H54 (cell line): ENCODE results near the gene NXT1.
A peak's percentile ranks its signal among the peaks of the same experiment; 100 is the strongest.
"Not testable (repeated sequence)": the region's sequence is repeated elsewhere in the genome, so short reads cannot be mapped to it uniquely, and the experiment has no call there.

Source experiments
- DNase-seq: peaks from one replicate; pipeline ENCODE4 v3.0.0; 2011; ENCODE audit warnings: low spot score, mixed read lengths; ENCODE audit not compliant: insufficient read length
- FAIRE-seq: peaks from 3 replicates; lab custom pipeline; 2011; peaks lifted over from hg19 to GRCh38; lab: Jason Lieb, UNC
- POLR2A ChIP-seq: IDR thresholded peaks from 2 replicates; pipeline ENCODE4 v1.6.1; 2011; ENCODE audit warnings: low read depth, mild to moderate bottlenecking, low read length

Gene NXT1

DNA sequence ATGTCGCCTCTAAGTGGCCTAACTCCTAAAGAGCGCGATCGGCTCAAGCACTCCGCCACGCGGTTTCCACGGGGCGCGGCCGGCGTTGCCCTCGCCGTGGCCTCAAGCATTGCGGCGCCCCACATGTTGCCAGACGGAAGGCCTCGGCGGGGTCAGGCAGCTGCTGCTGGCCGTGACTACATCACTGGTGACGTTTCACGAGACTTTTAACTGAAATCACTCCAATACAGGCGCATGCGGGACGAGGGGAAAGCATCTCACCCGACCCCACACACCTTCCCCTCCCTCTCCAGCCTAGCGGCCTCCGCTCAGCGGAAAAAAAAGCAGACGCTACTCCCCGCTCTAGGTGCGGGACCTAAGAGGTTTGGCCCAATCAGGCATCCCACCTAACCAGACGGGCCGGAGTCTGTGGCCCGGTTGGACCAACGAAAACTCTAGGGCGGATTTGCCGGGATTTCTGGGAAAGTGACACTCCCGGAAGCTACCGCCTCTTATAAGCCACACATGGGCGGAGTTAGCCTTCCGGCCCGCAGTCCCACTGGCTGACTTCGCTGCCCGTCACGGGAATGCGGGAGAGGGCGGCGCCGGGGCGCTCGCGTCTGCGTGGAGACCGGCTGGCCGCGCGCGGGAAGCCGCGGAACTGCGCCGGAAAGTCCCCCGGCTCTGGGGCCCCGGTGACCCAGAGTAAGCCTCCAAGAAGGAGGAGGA, at the start of gene NXT1:
Gene NXT1 (plus strand): TSS at position 596 of the 708 bp plus-strand sequence. CDS start 3,251 bp downstream, outside the sequence.
- peak; percentile 68 for TF ChIP-seq POLR2A
- FAIRE-seq (no peak), DNase-seq (peak; percentile 84)

DNA sequence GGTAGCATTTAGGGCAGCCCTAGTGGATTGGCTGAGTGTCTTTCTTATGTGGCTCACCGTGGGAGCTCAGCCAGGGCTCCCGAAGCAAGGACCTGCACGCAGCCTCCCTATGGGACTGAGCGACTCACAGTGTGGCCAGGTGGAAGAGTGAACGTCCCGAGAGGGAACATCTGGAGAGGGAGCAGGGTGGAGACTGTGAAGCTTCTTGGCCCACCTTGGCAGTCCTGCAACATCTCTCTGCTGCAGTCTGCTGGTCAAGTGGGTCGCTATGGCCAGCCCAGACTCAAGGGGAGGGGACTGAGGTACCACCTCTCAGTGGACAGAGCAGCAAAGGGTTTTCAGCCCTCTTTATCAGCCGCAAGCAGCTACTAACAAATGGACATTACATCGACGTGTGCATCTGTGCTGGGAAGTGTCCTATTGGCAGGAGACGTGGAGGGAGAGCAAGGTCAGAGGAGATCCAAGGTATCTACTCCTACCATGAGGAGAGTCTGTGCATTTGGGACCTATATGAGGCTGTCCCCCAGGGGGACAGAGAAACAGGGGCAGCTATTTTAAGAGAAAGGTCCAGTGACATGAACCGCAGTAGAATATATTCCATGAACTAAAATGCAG, 49.0 kb upstream of the NXT1 start:
- no peak for TF ChIP-seq POLR2A
- FAIRE-seq (no peak), DNase-seq (no peak)

DNA sequence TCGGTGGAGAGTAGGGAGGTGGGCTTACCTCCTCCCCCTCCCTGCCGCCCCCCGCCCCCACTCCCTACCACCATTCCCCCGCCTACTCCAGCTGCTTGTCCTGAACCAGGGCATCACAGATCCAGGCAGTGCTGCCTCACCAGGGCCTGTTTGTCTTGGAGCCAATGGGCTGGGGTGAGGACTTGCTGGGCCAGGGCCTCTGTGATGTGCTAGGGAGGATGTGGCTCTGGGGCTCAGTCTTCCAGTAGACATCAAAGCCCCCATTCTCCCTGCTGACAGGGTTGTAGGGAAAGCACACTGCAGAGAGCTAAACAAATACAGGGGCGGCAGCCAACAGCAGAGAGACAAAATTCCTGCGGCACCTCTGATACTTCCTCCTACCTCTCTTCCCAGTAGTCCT, 48.2 kb upstream of the NXT1 start:
- no peak for DNase-seq

DNA sequence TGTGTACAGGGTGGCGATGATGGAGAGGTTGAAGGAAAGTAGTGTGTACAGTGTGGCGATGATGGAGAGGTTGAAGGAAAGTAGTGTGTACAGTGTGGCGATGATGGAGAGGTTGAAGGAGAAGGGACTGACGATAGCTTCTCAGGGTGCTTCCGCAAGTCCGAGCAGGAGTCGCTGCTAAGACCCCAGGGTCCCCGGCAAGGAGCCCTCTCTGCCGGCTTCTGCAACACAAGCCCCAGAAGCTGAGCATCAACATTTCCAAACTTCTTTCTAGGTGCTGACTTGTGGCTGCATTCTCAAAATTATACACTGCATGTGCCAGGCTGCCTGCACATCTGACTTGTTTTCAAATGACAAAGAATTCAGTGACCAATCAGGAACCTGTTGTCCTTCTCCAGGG, 47.8 kb upstream of the NXT1 start:
- TF ChIP-seq POLR2A = no peak
- DNase-seq (no peak), FAIRE-seq (no peak)

More for the DNA sequence above, 48.2 kb upstream of the NXT1 start:
- no peak for FAIRE-seq
- TF ChIP-seq POLR2A = no peak

DNA sequence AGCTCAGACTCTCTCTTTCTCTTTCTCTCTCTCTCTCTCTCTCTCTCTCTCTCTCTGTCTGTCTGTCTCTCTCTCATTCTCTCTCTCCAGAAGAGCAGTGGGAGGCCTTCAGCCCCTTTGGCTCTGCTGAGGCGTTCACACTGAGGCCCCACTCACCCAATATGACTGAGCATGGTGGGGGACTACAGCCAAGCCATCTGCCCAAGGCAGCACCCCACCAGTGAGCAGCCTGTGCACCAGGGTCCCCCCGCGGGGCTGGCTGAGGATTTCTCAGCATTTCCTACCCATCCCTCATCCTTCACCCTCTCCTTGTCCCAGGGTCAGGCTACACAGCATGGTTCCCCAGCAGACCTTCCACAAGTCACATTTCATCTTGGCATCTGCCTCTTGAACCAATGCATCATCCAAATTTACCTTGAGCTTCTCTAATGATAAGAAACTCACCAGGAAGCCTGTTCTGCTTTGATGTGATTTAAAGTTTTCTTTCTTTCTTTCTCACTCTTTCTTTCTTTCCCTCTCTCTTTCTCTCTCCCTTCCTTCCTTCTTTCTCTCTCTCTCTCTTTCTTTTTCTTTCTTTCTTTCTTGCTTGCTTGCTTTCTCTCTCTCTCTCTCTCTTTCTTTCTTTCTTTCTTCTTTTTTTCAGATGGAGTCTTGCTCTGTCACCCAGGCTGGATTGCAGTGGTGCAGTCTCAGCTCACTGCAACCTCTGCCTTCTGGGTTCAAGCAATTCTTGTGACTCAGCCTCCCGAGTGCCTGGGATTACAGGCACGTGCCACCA, 47.1 kb upstream of the NXT1 start:
- no peak for FAIRE-seq

DNA sequence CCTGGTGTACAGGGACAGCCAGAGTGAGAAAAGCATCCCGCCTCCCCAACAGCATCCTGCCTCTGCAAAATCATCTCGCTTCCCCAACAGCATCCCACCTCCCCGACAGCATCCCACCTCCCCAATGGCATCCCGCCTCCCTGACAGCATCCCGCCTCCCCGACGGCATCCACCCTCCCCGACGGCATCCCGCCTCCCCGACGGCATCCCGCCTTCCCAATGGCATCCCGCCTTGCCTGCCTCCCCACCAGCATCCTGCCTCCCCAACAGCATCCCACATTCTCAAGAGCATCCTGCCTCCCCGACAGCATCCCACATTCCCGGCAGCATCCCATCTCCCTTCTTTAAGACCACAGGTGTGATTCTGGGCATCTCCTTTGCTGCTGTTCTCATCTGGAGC, 46.0 kb upstream of the NXT1 start:
- DNase-seq = no peak
- no peak for TF ChIP-seq POLR2A
- FAIRE-seq = no peak

More for the DNA sequence above, 47.1 kb upstream of the NXT1 start:
- TF ChIP-seq POLR2A = no peak
- DNase-seq = no peak

DNA sequence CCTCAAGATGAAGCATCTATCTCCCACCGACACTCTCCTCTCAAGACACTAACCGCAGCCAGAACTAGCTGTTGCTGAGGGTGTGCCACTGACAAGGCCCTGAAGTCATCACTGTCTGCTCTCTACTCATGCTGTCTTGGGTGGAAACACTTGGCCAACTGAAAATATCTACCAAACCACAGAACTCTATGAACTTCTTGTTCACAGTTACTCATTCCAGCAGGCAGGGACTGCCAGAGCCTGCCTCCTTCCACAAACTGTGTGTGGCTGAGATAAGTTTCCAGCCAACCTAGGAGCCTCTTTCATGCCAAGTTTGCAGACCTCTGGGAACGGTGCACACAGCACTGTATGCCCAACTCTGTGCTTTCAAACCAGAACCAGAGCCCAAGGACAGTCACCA, 45.5 kb upstream of the NXT1 start:
- no peak for TF ChIP-seq POLR2A
- DNase-seq (no peak), FAIRE-seq (no peak)

DNA sequence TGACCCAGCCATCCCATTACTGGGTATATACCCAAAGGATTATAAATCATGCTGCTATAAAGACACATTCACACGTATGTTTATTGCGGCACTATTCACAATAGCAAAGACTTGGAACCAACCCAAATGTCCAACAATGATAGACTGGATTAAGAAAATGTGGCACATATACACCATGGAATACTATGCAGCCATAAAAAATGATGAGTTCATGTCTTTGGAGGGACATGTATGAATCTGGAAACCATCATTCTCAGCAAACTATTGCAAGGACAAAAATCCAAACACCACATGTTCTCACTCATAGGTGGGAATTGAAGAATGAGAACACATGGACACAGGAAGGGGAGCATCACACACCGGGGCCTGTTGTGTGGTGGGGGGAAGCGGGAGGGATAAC, 43.2 kb upstream of the NXT1 start:
- DNase-seq, FAIRE-seq: not testable (repeated sequence)

DNA sequence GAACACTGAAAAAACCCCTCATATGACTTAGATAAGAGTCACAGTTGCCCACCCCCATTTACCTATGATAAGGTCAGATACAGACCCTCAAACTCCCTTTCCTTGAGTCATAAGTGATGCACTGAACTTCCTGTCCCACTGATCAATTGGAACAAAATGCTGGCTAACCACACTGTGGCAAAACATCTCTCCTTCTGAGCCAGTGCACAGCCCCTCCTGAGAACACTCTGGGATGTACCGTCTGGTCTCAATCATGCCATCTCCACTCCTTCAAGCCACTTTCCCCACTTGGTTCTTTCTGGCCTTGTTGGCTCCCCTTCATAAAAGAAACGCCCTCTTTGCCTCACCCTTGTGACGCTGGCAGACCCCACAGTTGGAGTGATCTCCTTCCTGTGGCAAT, 42.6 kb upstream of the NXT1 start:
- no peak for TF ChIP-seq POLR2A
- FAIRE-seq (no peak), DNase-seq (no peak)

DNA sequence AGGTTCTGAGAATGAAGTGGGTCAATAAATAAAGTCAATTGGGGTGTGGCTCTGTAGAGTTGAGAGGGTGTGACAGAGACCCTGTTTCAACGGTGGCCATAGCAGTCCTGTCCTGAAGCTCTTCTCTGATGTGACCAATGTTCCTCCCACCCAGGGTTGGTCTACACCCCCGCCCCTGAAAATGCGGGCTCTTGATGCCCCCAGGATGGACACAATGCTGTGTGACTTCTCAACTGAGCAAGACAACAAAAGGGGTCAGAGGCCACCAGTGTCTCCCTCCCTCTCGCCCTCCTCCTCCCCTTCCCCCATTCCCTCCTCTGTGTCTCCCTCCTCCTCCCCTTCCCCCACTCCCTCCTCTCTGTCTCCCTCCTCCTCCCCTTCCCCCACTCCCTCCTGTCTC, 41.7 kb upstream of the NXT1 start:
- FAIRE-seq (no peak), DNase-seq (no peak)
- TF ChIP-seq POLR2A = no peak

DNA sequence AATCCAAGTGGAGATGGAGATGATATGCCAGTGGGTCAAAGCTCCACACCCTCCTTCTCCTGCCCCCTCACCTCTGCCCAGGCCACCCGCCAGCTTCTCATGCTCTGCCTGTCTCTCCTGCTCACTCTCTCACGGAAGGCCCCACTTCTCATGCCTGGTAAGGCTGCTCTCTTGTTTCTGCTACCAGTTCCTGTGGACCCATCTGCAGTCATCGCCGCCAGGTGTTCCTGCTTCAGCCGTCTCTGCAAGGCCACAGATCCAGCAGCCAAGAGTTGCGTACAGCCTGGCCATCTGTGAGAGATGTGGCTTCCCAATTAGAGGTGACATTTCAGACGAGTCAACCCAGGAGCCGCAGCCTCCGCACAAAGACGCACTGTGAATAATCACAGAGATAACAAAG, 40.8 kb upstream of the NXT1 start:
- TF ChIP-seq POLR2A = no peak
- FAIRE-seq (no peak), DNase-seq (no peak)

DNA sequence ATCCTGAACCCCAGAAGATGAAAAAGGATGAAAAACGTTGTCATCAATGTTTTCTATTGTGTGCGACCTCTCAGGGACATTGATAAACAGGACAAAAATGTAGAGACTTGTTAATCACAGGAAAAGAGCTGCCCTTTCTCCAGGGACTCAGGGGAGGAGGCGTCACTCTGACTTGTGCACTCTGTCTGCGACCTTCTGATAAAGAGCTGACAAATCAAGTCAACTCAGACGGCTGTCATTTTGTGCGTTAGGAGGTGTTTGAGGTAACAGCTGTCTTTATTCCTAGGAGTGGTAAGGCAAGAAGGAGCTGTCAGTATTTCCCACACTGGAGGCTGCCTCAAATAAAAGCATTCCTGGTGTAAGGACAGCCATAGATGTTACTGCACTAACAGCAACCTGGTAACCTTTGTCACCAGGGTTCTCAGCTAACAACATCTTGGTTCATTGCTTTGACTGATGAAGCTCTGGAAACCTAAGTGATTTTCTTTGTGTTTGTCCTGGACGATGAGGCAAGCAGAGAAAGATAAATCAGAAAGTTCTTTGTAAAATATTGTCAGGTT, 38.6 kb upstream of the NXT1 start:
- no peak for DNase-seq

DNA sequence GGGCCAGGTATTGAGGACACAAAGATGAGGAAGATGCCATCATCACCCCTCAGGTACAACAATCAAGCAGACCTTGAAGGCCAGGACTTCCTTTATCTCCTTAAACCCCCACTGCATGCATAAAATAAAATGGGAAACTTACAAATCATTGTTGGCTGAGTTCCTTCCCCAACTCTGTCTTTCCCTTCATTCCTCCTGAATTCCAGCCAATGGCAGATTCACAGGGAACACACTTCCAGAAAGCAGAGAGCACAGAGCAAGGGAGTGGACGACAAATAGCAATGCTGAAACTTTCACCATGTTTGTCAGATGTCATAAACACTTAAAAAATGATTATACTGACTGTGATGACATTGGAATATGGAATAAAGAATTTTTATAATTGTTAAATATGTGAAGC, 37.3 kb upstream of the NXT1 start:
- FAIRE-seq (no peak), DNase-seq (no peak)
- no peak for TF ChIP-seq POLR2A

More for the DNA sequence above, 38.6 kb upstream of the NXT1 start:
- no peak for TF ChIP-seq POLR2A
- FAIRE-seq = no peak

DNA sequence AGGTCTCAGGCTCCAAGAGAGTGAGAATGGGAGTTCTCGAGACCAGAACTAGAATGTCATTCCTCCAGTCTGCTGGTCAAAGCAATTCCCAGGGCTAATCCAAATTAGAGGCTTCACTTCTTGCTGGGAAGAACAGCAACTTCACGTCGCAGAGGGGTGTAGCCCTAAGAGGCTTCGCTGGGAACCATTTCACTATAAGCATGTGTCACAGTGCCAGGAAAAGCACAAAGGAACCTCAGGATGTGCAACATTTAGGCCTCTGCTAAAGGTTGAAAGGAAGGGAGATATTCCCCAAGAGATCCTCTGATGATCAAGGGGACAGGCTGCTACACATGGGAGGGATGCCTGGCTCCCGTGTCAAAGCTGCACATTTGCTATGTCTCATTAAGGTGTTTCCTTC, 35.9 kb upstream of the NXT1 start:
- TF ChIP-seq POLR2A = no peak
- FAIRE-seq (no peak), DNase-seq (no peak)
